HepG2 (cell line): ENCODE results near the gene TBC1D24. TPM values are rescaled to one million over a fixed set of nuclear protein-coding genes. Genes with fewer than 3 reads are reported as not detected.
A peak's percentile ranks its signal among the peaks of the same experiment; 100 is the strongest.

Experiments used
- ATF3 ChIP-seq: sonication (generic); formaldehyde crosslinking; IDR thresholded peaks from 2 replicates; pipeline ENCODE4 v1.4.0; 2020; ENCODE audit warnings: missing genetic modification reagents
- BRCA1 ChIP-seq: sonication (generic); formaldehyde crosslinking; IDR thresholded peaks from 2 replicates; pipeline ENCODE4 v1.4.0; 2020; ENCODE audit warnings: missing genetic modification reagents
- CBX2 ChIP-seq, 2 experiments: fragments of 200-600 bp in 1 of 2; sonication (generic); formaldehyde crosslinking in 1 of 2; IDR thresholded peaks; 2 replicates each; pipeline versions ENCODE4 v1.7.0 to v1.8.1; 2018 to 2022; ENCODE audit warnings: low read depth in 2 of 2, low read length in 1 of 2, mild to moderate bottlenecking in 1 of 2, missing genetic modification reagents in 1 of 2
- CERS6 ChIP-seq: sonication (generic); formaldehyde crosslinking; IDR thresholded peaks from 2 replicates; pipeline ENCODE4 v1.5.0; 2020; ENCODE audit warnings: missing genetic modification reagents
- HDAC1 ChIP-seq: sonication (generic); formaldehyde crosslinking; IDR thresholded peaks from 2 replicates; pipeline ENCODE4 v1.5.1; 2020; ENCODE audit warnings: mild to moderate bottlenecking, missing genetic modification reagents
- HMG20B ChIP-seq: conservative IDR thresholded peaks from 2 replicates; pipeline ENCODE4 v1.6.1; 2016; ENCODE audit warnings: missing genetic modification reagents, missing compliant biosample characterization
- KDM6A ChIP-seq: IDR thresholded peaks from 2 replicates; pipeline ENCODE4 v1.6.1; 2016; ENCODE audit warnings: low read depth
- MEIS1 ChIP-seq: sonication (generic); formaldehyde crosslinking; IDR thresholded peaks from 2 replicates; pipeline ENCODE4 v1.9.0; 2021; ENCODE audit warnings: mild to moderate bottlenecking, missing genetic modification reagents, moderate library complexity, borderline replicate concordance
- MTF1 ChIP-seq: sonication (generic); formaldehyde crosslinking; IDR thresholded peaks from 2 replicates; pipeline ENCODE4 v1.5.0; 2020; ENCODE audit warnings: missing genetic modification reagents
- MYC ChIP-seq: sonication (generic); formaldehyde crosslinking; IDR thresholded peaks from 2 replicates; pipeline ENCODE4 v1.9.0; 2021; ENCODE audit warnings: missing genetic modification reagents, borderline replicate concordance
- NCOA2 ChIP-seq: sonication (generic); formaldehyde crosslinking; IDR thresholded peaks from 2 replicates; pipeline ENCODE4 v1.8.0; 2022; ENCODE audit warnings: inconsistent platforms
- NFRKB ChIP-seq: fragments of 450-650 bp; IDR thresholded peaks from 2 replicates; pipeline ENCODE4 v1.6.1; 2017
- NFYC ChIP-seq: IDR thresholded peaks from 2 replicates; pipeline ENCODE4 v1.6.1; 2016; ENCODE audit warnings: missing genetic modification reagents, missing compliant biosample characterization
- PRDM15 ChIP-seq: sonication (generic); formaldehyde crosslinking; IDR thresholded peaks from 2 replicates; pipeline ENCODE4 v1.4.0; 2020; ENCODE audit warnings: missing genetic modification reagents
- ZBTB3 ChIP-seq: sonication (generic); formaldehyde crosslinking; IDR thresholded peaks from 2 replicates; pipeline ENCODE4 v1.4.0; 2020; ENCODE audit warnings: low read depth, mild to moderate bottlenecking, moderate library complexity, missing genetic modification reagents, borderline replicate concordance
- ZBTB38 ChIP-seq: sonication (generic); formaldehyde crosslinking; IDR thresholded peaks from 2 replicates; pipeline ENCODE4 v1.5.1; 2020; ENCODE audit warnings: mild to moderate bottlenecking, missing genetic modification reagents
- ZNF263 ChIP-seq: sonication (generic); formaldehyde crosslinking; IDR thresholded peaks from 2 replicates; pipeline ENCODE4 v1.4.0; 2020; ENCODE audit warnings: missing genetic modification reagents
- ZNF280D ChIP-seq: sonication (generic); formaldehyde crosslinking; IDR thresholded peaks from 2 replicates; pipeline ENCODE4 v1.5.1; 2020; ENCODE audit warnings: mild to moderate bottlenecking, missing genetic modification reagents
- ZNF569 ChIP-seq: sonication (generic); formaldehyde crosslinking; IDR thresholded peaks from 2 replicates; pipeline ENCODE4 v1.5.0; 2020; ENCODE audit warnings: mild to moderate bottlenecking, missing genetic modification reagents, moderate library complexity, borderline replicate concordance
- ZNF652 ChIP-seq: IDR thresholded peaks from 2 replicates; pipeline ENCODE4 v1.6.1; 2016; ENCODE audit warnings: low read depth, borderline replicate concordance
- polyA plus RNA-seq, 8 experiments: library from polyadenylated mRNA; depleted of rRNA in 3 of 8; stranded (reverse) in 7 of 8; unstranded in 1 of 8; fragments of >200 nt; fragmentation: Illumina TruSeq in 4 of 8; extraction: Trizol in 4 of 8; gene quantifications; 2 replicates each; pipeline versions ENCODE4 v1.2.1 to v1.2.3, GENCODE V29; 2011 to 2016; ENCODE audit warnings: low read depth in 4 of 8, missing spikeins in 1 of 8, mixed read lengths in 1 of 8; ENCODE audit not compliant: insufficient read depth in 1 of 8
- total RNA-seq, 5 experiments: library from RNA; depleted of rRNA; stranded (reverse); fragments of >200 nt; fragmentation: Illumina TruSeq; extraction: Trizol; gene quantifications; 2 replicates each; pipeline ENCODE4 v1.2.3, GENCODE V29; 2016; ENCODE audit warnings: low read depth in 1 of 5

Gene TBC1D24
- total and polyA plus RNA-seq, 2 of the 13 experiments (the other 11 are each of a cell fraction or from before 2014, with no cell fraction given), result 7.7 to 13.7 TPM

- TF ChIP-seq ZNF569 (CRISPR knock-in tag) (no peak), MTF1 (CRISPR knock-in tag) (no peak), HDAC1 (CRISPR knock-in tag) (0 out of 2 replicates have a peak, but pooled peaks have one; percentile 32), NFYC (no peak), KDM6A (CRISPR knock-in tag) (no peak), PRDM15 (CRISPR knock-in tag) (peak; percentile 62; the same call in 1 of the 2 replicates), BRCA1 (CRISPR knock-in tag) (no peak), ATF3 (CRISPR knock-in tag) (no peak), CBX2 (IDR thresholded peaks at IDR 0.05; ENCODE audit: low read depth, low read length) (no peak), CBX2 (CRISPR knock-in tag; IDR thresholded peaks at IDR 0.05; ENCODE audit: low read depth) (no peak), NFRKB (no peak), ZNF652 (CRISPR knock-in tag) (no peak), ZBTB38 (peak; percentile 82), NCOA2 (CRISPR knock-in tag) (no peak), ZNF280D (CRISPR knock-in tag) (no peak), ZBTB3 (CRISPR knock-in tag) (no peak), HMG20B (CRISPR knock-in tag) (no peak), MEIS1 (CRISPR knock-in tag) (no peak), MYC (CRISPR knock-in tag) (peak; percentile 20; the same call in 1 of the 2 replicates), ZNF263 (CRISPR knock-in tag) (peak; percentile 93), CERS6 (CRISPR knock-in tag) (no peak)
Measured at GRCh38 chr16:2516391-2517240, 41.7 kb downstream of the TBC1D24 start (continued).
